HepG2 (cell line): Measurements from ENCODE around the gene MINDY2. TPM values are rescaled to one million over a fixed set of nuclear protein-coding genes. Genes with fewer than 3 reads are reported as not detected.

Experiments
- ARHGAP35 ChIP-seq: sonication (generic); formaldehyde crosslinking; IDR thresholded peaks from 2 replicates; pipeline ENCODE4 v1.9.0; 2022; ENCODE audit warnings: mild to moderate bottlenecking, inconsistent platforms, moderate library complexity, missing genetic modification reagents, borderline replicate concordance
- HCFC1 ChIP-seq: fragments of 150-350 bp; IDR thresholded peaks from 2 replicates; pipeline ENCODE4 v1.6.1; 2014; ENCODE audit warnings: low read depth, low read length
- HDAC1 ChIP-seq: sonication (generic); formaldehyde crosslinking; IDR thresholded peaks from 2 replicates; pipeline ENCODE4 v1.5.1; 2020; ENCODE audit warnings: mild to moderate bottlenecking, missing genetic modification reagents
- HMG20B ChIP-seq: conservative IDR thresholded peaks from 2 replicates; pipeline ENCODE4 v1.6.1; 2016; ENCODE audit warnings: missing genetic modification reagents, missing compliant biosample characterization
- PCBP1 ChIP-seq: fragments of 200-400 bp; formaldehyde crosslinking; IDR thresholded peaks from 2 replicates; pipeline ENCODE4 v1.6.1; 2017; ENCODE audit warnings: mild to moderate bottlenecking, low read depth, low read length, borderline replicate concordance
- POLR2G ChIP-seq: fragments of 200-400 bp; formaldehyde crosslinking; IDR thresholded peaks from 2 replicates; pipeline ENCODE4 v1.6.1; 2018; ENCODE audit warnings: mild to moderate bottlenecking, low read depth, low read length, moderate library complexity
- RFXAP ChIP-seq: sonication (generic); formaldehyde crosslinking; IDR thresholded peaks from 2 replicates; pipeline ENCODE4 v1.4.0; 2020; ENCODE audit warnings: missing genetic modification reagents, borderline replicate concordance
- SAFB2 ChIP-seq: sonication (generic); formaldehyde crosslinking; IDR thresholded peaks from 2 replicates; pipeline ENCODE4 v1.5.1; 2020; ENCODE audit warnings: missing genetic modification reagents, low read depth, mild to moderate bottlenecking, borderline replicate concordance
- SAP130 ChIP-seq: IDR thresholded peaks from 2 replicates; pipeline ENCODE4 v1.6.1; 2016; ENCODE audit warnings: low read depth
- ZBTB7A ChIP-seq: sonication (generic); formaldehyde crosslinking; IDR thresholded peaks from 2 replicates; pipeline ENCODE4 v1.8.0; 2022; ENCODE audit warnings: mild to moderate bottlenecking, missing genetic modification reagents
- ZFP1 ChIP-seq: IDR thresholded peaks from 2 replicates; pipeline ENCODE4 v1.6.1; 2016
- ZNF138 ChIP-seq: sonication (generic); formaldehyde crosslinking; IDR thresholded peaks from 2 replicates; pipeline ENCODE4 v1.5.0; 2020; ENCODE audit warnings: mild to moderate bottlenecking, low read depth, missing genetic modification reagents
- ZNF205 ChIP-seq: IDR thresholded peaks from 2 replicates; pipeline ENCODE4 v1.6.1; 2018; ENCODE audit warnings: missing biosample characterization, missing genetic modification reagents
- ZNF317 ChIP-seq: sonication (generic); formaldehyde crosslinking; IDR thresholded peaks from 2 replicates; pipeline ENCODE4 v1.5.0; 2020; ENCODE audit warnings: mild to moderate bottlenecking, missing genetic modification reagents
- ZNF34 ChIP-seq: sonication (generic); formaldehyde crosslinking; IDR thresholded peaks from 2 replicates; pipeline ENCODE4 v1.4.0; 2020; ENCODE audit warnings: mild to moderate bottlenecking, missing genetic modification reagents, borderline replicate concordance
- ZNF430 ChIP-seq: sonication (generic); formaldehyde crosslinking; IDR thresholded peaks from 2 replicates; pipeline ENCODE4 v1.9.0; 2021; ENCODE audit warnings: mild to moderate bottlenecking, missing genetic modification reagents
- ZNF543 ChIP-seq: sonication (generic); formaldehyde crosslinking; IDR thresholded peaks from 2 replicates; pipeline ENCODE4 v1.4.0; 2020; ENCODE audit warnings: mild to moderate bottlenecking, missing genetic modification reagents
- ZNF562 ChIP-seq: sonication (generic); formaldehyde crosslinking; IDR thresholded peaks from 2 replicates; pipeline ENCODE4 v1.8.0; 2022; ENCODE audit warnings: missing genetic modification reagents, borderline replicate concordance
- ZNF564 ChIP-seq: sonication (generic); formaldehyde crosslinking; IDR thresholded peaks from 2 replicates; pipeline ENCODE4 v1.8.1; 2023; ENCODE audit warnings: mild to moderate bottlenecking, missing genetic modification reagents
- ZNF75D ChIP-seq: sonication (generic); formaldehyde crosslinking; IDR thresholded peaks from 2 replicates; pipeline ENCODE4 v1.8.1; 2023; ENCODE audit warnings: missing genetic modification reagents, mild to moderate bottlenecking, borderline replicate concordance
- ZSCAN22 ChIP-seq: sonication (generic); formaldehyde crosslinking; IDR thresholded peaks from 2 replicates; pipeline ENCODE4 v1.4.0; 2020; ENCODE audit warnings: mild to moderate bottlenecking, missing genetic modification reagents
- polyA plus RNA-seq, 8 experiments: library from polyadenylated mRNA; depleted of rRNA in 3 of 8; stranded (reverse) in 7 of 8; unstranded in 1 of 8; fragments of >200 nt; fragmentation: Illumina TruSeq in 4 of 8; extraction: Trizol in 4 of 8; gene quantifications; 2 replicates each; pipeline versions ENCODE4 v1.2.1 to v1.2.3, GENCODE V29; 2011 to 2016; ENCODE audit warnings: low read depth in 4 of 8, missing spikeins in 1 of 8, mixed read lengths in 1 of 8; ENCODE audit not compliant: insufficient read depth in 1 of 8
- total RNA-seq, 5 experiments: library from RNA; depleted of rRNA; stranded (reverse); fragments of >200 nt; fragmentation: Illumina TruSeq; extraction: Trizol; gene quantifications; 2 replicates each; pipeline ENCODE4 v1.2.3, GENCODE V29; 2016; ENCODE audit warnings: low read depth in 1 of 5
- TF ChIP-seq, protein P1 (sequence below): sonication (generic); formaldehyde crosslinking; IDR thresholded peaks from 2 replicates; pipeline ENCODE4 v1.4.0; 2020; ENCODE audit warnings: missing genetic modification reagents
- TF ChIP-seq, protein P2 (sequence below): sonication (generic); formaldehyde crosslinking; IDR thresholded peaks from 2 replicates; pipeline ENCODE4 v1.8.1; 2023; ENCODE audit warnings: mild to moderate bottlenecking, inconsistent platforms, moderate library complexity, missing genetic modification reagents, borderline replicate concordance
- TF ChIP-seq, protein P3 (sequence below): sonication (generic); formaldehyde crosslinking; IDR thresholded peaks from 2 replicates; pipeline ENCODE4 v1.5.1; 2020; ENCODE audit warnings: missing genetic modification reagents, mild to moderate bottlenecking, borderline replicate concordance
- TF ChIP-seq, protein P4 (sequence below): sonication (generic); formaldehyde crosslinking; IDR thresholded peaks from 2 replicates; pipeline ENCODE4 v1.5.0; 2020; ENCODE audit warnings: missing genetic modification reagents

MINDY2 gene
- total and polyA plus RNA-seq, 2 of the 13 experiments (the other 11 are each of a cell fraction or from before 2014, with no cell fraction given) = 7.2 to 12.6 TPM

DNA sequence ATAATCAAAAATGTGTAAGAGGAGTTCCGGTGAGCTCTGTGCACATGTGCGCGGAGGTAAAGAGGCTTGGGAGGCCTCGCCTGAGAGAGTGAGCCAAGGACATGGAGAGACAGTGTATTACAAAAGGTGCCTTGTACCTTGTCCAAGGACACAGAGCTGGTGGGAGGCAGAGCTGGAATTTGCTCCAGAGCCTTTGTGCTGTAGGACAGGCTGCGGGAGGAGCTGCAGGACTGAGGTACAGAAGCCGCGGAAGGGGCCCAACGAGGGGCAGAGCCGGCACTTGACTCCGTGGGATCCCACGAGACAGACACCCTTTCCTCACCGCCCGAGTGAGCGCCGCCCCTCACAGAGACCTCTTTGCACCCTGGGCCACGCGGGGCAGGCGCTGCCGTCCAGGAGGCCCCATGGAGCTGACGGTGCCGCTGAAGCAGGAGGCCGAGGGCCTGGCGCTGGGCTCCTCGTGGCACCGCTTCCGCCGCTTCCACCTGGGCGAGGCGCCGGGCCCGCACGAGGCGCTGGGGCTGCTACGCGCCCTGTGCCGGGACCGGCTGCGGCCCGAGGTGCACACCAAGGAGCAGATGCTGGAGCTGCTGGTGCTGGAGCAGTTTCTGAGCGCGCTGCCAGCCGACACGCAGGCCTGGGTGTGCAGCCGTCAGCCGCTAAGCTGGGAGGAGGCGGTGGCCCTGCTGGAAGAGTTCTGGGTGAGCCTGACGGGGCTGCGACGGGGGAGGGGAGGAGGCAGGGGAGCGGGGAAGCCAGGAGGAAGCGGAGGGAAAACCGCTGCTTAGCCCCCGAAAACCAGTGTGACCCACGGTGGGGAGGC is 93.7 kb downstream of the MINDY2 start (continued):
- TF ChIP-seq PCBP1 (no peak), ZNF34 (CRISPR knock-in tag) (peak; percentile 68; the same call in 1 of the 2 replicates), ZNF562 (CRISPR knock-in tag) (no peak), POLR2G (peak; percentile 92), ZNF543 (CRISPR knock-in tag) (peak; percentile 68; the same call in 1 of the 2 replicates), HDAC1 (CRISPR knock-in tag) (peak; percentile 93), ZBTB7A (CRISPR knock-in tag) (0 out of 2 replicates have a peak, but pooled peaks have one; percentile 7), HCFC1 (no peak), ZNF564 (CRISPR knock-in tag) (peak; percentile 60), ZNF75D (CRISPR knock-in tag) (no peak), ZFP1 (peak; percentile 23; the same call in 1 of the 2 replicates), SAFB2 (peak; percentile 84), ZNF205 (CRISPR knock-in tag) (peak; percentile 42; the same call in 1 of the 2 replicates), HMG20B (CRISPR knock-in tag) (0 out of 2 replicates have a peak, but pooled peaks have one; percentile 45), ARHGAP35 (peak; percentile 84; the same call in 1 of the 2 replicates), RFXAP (0 out of 2 replicates have a peak, but pooled peaks have one; percentile 45), ZSCAN22 (CRISPR knock-in tag) (no peak), ZNF317 (CRISPR knock-in tag) (peak; percentile 82), SAP130 (CRISPR knock-in tag) (peak; percentile 81), ZNF138 (CRISPR knock-in tag) (peak; percentile 73; the same call in 1 of the 2 replicates), ZNF430 (CRISPR knock-in tag) (peak; percentile 81)
- TF ChIP-seq, protein P1, sequence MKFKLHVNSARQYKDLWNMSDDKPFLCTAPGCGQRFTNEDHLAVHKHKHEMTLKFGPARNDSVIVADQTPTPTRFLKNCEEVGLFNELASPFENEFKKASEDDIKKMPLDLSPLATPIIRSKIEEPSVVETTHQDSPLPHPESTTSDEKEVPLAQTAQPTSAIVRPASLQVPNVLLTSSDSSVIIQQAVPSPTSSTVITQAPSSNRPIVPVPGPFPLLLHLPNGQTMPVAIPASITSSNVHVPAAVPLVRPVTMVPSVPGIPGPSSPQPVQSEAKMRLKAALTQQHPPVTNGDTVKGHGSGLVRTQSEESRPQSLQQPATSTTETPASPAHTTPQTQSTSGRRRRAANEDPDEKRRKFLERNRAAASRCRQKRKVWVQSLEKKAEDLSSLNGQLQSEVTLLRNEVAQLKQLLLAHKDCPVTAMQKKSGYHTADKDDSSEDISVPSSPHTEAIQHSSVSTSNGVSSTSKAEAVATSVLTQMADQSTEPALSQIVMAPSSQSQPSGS (CRISPR knock-in tag) = peak; percentile 68; the same call in 1 of the 2 replicates
- TF ChIP-seq, protein P2, sequence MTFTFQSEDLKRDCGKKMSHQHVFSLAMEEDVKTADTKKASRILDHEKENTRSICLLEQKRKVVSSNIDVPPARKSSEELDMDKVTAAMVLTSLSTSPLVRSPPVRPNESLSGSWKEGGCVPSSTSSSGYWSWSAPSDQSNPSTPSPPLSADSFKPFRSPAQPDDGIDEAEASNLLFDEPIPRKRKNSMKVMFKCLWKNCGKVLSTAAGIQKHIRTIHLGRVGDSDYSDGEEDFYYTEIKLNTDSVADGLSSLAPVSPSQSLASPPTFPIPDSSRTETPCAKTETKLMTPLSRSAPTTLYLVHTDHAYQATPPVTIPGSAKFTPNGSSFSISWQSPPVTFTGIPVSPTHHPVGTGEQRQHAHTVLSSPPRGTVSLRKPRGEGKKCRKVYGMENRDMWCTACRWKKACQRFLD (CRISPR knock-in tag) = no peak; the same call in 1 of the 2 replicates
- TF ChIP-seq, protein P3, sequence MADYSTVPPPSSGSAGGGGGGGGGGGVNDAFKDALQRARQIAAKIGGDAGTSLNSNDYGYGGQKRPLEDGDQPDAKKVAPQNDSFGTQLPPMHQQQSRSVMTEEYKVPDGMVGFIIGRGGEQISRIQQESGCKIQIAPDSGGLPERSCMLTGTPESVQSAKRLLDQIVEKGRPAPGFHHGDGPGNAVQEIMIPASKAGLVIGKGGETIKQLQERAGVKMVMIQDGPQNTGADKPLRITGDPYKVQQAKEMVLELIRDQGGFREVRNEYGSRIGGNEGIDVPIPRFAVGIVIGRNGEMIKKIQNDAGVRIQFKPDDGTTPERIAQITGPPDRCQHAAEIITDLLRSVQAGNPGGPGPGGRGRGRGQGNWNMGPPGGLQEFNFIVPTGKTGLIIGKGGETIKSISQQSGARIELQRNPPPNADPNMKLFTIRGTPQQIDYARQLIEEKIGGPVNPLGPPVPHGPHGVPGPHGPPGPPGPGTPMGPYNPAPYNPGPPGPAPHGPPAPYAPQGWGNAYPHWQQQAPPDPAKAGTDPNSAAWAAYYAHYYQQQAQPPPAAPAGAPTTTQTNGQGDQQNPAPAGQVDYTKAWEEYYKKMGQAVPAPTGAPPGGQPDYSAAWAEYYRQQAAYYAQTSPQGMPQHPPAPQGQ (CRISPR knock-in tag) = no peak
- TF ChIP-seq, protein P4, sequence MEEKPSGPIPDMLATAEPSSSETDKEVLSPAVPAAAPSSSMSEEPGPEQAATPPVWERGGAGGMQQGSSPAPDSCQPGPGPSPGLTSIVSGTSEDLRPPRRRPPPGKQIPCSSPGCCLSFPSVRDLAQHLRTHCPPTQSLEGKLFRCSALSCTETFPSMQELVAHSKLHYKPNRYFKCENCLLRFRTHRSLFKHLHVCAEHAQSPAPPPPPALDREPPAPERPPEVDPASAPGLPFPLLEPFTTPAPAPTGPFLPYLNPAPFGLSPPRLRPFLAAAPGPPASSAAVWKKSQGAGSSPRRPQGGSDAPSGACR = peak; percentile 85; the same call in 1 of the 2 replicates
